Occipital lobe (tissue), 2 donors: ENCODE data around the gene KCNH2. TPM values are rescaled to one million over a fixed set of nuclear protein-coding genes. Genes with fewer than 3 reads are reported as not detected.

Experiments
- DNase-seq: peaks from one replicate; lab custom pipeline; 2025; lab: John Stamatoyannopoulos, UW
- total RNA-seq: library from RNA; depleted of rRNA; stranded (reverse); fragments of >200 nt; gene quantifications from one replicate; pipeline ENCODE4 v1.2.3, GENCODE V29; 2014

KCNH2 gene
- total RNA-seq, 1 donor from 2014 or later, result 8.0 TPM

DNA sequence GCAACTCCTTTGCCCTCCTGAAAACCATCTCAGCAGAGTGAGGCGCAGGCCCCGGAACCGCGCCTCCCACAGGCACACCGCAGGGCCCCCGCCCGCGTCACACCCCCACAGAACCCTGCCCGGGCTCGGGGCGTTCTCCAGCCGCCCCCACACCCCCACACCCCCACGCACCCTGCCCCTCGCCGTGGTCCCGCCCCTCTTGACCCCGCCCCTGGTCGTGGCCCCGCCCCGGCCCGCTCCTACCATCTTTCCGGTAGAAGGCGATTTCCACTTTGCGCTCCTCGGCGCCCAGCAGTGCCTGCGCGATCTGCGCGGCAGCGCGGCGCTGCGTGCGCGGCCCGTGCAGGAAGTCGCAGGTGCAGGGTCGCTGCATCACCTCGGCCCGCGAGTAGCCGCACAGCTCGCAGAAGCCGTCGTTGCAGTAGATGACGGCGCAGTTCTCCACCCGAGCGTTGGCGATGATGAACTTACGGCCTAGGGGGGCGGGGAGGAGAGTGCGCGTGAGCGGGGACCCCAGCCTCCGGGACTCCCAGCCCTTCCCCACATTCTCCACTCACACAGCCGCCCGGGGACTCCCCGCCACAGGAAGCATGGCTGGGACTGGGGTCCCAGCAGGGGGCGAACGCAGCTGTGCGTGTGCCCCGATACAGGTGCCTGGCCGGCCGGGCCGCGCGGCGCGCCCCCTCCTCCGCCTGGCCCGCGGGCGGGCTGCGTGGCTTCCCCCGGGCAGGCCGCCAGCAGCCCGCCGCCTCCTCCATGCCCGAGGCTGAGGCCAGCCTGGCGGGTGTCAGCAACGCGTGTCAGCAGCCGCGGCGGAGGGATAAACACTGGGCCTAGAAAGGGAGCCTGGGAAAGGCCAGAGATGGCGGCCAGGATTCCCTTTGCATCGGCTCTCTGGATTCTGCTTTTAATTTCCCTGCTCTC is 3.4 kb downstream of the KCNH2 start:
- DNase-seq, result peak; percentile 39

DNA sequence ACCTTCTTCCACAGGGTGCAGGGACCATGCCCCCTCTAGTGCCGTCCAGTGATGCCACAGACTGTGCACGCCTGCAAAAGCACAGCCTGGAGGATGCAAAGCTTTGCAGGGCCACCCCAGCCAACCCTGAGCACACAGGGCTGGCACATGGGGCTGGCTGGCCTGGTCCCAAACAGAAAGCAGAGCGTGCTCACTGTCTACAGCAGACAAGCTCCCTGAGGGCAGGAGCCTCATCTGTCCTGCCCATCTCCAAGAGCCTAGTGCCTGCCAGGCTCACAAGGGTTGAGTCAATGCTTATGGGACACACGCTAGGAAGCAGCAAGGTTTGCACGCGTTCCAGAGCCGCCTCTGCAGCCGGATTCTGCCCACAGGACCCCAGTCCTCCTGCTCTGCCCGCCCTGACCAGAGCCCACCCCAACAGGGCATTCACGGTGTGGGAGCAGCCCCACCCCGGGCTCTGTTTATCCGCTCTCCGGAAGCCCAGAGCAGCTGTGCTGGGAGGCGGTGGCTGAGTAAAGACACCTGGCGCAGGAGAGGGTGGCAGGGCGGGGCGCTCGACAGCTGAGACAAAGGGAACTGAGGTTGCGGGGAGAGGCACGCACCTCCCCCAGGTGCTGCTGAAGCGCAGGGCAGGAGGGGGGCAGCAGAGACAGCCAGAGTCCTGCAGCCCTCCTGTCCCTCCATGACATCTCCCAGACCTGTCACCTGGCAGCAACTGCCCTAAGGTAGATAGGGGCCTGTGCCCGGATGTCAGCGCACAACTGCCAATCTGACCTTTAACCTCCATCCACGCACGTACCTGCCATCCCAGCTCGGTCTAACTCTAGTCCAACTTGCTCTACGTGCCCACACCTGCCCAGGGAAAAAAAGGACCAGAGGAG is 4.3 kb downstream of the KCNH2 start:
- no peak for DNase-seq

GRCh38 chr7:150972741-150973140 is 5.4 kb downstream of the KCNH2 start:
- DNase-seq, result no peak

GRCh38 chr7:150972023-150972468 is 6.1 kb downstream of the KCNH2 start:
- peak; percentile 58 for DNase-seq

GRCh38 chr7:150971242-150972022 is 6.7 kb downstream of the KCNH2 start:
- no peak for DNase-seq

DNA sequence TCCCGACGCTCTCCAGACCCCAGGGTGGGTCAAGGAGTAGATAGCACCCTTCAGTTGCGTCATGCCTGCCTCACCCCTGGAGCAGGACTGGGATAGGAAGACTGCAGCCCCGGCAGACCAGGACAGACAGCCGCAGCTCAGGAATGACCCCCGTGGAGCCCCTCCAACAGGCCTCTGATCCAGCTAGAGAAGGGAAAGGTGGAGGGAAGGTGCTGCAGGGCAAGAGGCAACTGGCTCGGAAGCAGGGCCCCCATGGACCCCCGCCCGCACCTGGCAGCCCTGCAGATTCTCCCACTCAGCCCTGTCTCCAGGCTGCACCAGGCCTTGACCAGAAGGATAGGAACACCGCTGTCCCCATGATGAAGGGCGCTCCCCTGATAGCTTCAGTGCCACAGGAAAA is 7.7 kb downstream of the KCNH2 start:
- no peak for DNase-seq

DNA sequence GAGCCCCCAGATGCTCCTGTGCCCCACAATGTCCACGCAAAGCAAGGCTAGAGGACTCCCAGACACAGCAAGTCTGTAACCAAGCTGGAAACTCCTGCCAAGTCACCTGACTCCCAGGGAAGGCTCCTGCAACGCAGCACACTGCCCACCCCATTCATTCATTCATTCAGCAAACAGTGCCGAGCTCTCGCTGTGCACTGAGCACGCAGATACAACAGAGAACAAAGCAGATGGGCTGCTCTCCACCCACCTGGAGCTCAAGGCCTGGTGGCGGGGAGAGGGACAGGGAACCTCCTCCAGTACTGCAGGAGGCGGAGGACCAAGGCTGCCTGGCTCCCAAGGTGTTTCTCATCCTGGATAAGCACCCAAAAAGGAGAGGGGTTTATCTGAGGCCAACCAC is 8.6 kb downstream of the KCNH2 start:
- no peak for DNase-seq

DNA sequence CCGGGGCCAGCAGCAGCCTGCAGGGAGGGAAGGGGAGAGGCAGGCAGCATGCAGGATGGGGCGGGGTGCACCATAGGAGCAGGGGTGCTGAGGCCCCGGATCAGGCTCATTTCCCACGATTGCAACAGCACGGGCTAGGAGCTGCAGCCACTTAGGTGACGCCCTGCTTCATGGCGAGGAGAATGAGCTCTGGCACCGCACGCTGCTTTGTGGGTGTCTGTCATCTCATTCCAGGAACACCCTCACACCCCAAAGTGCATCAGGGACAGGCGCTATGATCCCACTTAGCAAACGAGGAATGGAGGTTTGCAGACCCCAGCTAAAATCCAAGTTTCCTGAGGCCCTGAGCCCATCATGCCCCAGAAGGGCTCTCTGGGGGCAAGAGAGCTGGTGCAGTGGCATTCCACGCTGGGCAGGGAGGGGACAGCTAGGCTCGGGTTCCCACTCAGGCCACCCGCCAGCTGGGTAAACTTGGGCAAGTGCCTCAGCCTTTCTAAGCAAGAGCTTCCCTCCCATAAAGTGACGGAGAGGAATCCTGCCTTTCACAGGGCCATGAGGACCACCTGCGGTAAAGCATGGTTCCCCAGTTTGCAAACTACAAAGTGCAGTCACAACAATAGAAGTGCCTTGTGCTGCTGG is 9.3 kb downstream of the KCNH2 start:
- DNase-seq, result no peak

DNA sequence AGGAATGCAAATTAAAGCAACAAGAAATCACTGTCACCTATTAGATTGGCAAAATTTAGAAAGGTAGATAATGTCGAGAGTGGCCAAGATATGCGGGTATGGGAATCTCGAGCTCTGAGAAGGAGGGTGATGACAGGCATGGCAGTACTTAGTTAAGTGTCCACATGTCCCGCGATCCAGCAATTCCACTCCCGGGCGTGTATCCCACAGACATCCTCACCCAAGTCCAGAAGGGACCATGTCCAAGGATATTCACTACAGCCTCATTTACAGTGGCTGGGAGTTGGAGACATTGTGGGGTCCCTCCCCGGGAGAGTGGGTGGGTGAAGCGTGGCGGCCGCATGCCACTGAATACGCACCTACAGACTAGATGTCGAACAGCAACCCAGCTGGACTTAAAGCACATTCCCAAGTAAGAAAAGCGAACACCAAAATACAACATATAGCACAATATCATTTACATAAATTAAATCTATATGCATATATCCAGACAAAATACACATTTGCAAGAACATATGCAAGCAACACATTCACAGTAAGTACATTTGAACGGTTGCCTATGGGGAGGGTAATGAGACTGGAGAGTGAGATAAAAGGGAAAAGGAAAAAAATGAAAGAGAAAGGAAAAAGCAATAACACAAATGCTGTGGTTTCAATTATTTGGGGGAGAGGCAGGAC is 9.9 kb downstream of the KCNH2 start:
- DNase-seq, result no peak

GRCh38 chr7:150967349-150967748 is 10.8 kb downstream of the KCNH2 start:
- no peak for DNase-seq

GRCh38 chr7:150966002-150966401 is 12.1 kb downstream of the KCNH2 start:
- no peak for DNase-seq

GRCh38 chr7:150965273-150965830 is 12.8 kb downstream of the KCNH2 start:
- no peak for DNase-seq

- no peak for DNase-seq
These were observed 13.5 kb downstream of the KCNH2 start for GRCh38 chr7:150964593-150965111.

- no peak for DNase-seq
These were observed 14.2 kb downstream of the KCNH2 start for GRCh38 chr7:150963707-150964559.

- peak; percentile 23 for DNase-seq
These were observed 15.3 kb downstream of the KCNH2 start for GRCh38 chr7:150962553-150963399.

GRCh38 chr7:150962290-150962552 is 15.9 kb downstream of the KCNH2 start:
- no peak for DNase-seq

- DNase-seq, result no peak
These were observed 16.4 kb downstream of the KCNH2 start for GRCh38 chr7:150961510-150962289.
